HG03064 (cell line): ENCODE measurements around the gene DOCK6.
A peak's percentile ranks its signal among the peaks of the same experiment; 100 is the strongest.

Source experiments
- ATAC-seq: cut with Tn5 transposase; IDR thresholded peaks from one replicate; pipeline ENCODE4 v1.9.1; 2021; ENCODE audit warnings: low read depth; ENCODE audit not compliant: unreplicated experiment

DOCK6 gene

GRCh38 chr19:11261971-11262839 is at the start of gene DOCK6:
TSS of gene DOCK6 (minus strand) at chr19:11262524. CDS start at chr19:11262440, 84 bp downstream.
- no peak for ATAC-seq

GRCh38 chr19:11306337-11306736 is 44.0 kb upstream of the DOCK6 start:
- ATAC-seq, result no peak

- ATAC-seq, result no peak
These were observed 42.6 kb upstream of the DOCK6 start for GRCh38 chr19:11304936-11305335.

GRCh38 chr19:11300811-11301120 is 38.4 kb upstream of the DOCK6 start:
- no peak for ATAC-seq

- ATAC-seq, result no peak
These were observed 37.9 kb upstream of the DOCK6 start for GRCh38 chr19:11299946-11300810.

- no peak for ATAC-seq
These were observed 33.9 kb upstream of the DOCK6 start for GRCh38 chr19:11296264-11296663.

- no peak for ATAC-seq
These were observed 33.4 kb upstream of the DOCK6 start, which contains the start of gene TSPAN16 for GRCh38 chr19:11295665-11296245. TSS of gene TSPAN16 (plus strand) at chr19:11296160. CDS start at chr19:11296298, 138 bp downstream.

- no peak for ATAC-seq
These were observed 32.9 kb upstream of the DOCK6 start for GRCh38 chr19:11295180-11295579.

- ATAC-seq, result peak; percentile 63
These were observed 31.4 kb upstream of the DOCK6 start for GRCh38 chr19:11293433-11294389.

GRCh38 chr19:11291991-11292390 is 29.7 kb upstream of the DOCK6 start:
- ATAC-seq, result no peak

- no peak for ATAC-seq
These were observed 29.1 kb upstream of the DOCK6 start for GRCh38 chr19:11291415-11291814.

- no peak for ATAC-seq
These were observed 27.9 kb upstream of the DOCK6 start for GRCh38 chr19:11290256-11290655.

GRCh38 chr19:11288349-11288748 is 26.0 kb upstream of the DOCK6 start:
- ATAC-seq, result no peak

GRCh38 chr19:11286312-11286974 is 24.1 kb upstream of the DOCK6 start:
- ATAC-seq, result no peak

GRCh38 chr19:11284515-11284914 is 22.2 kb upstream of the DOCK6 start:
- ATAC-seq, result no peak

GRCh38 chr19:11281356-11282049 is 19.2 kb upstream of the DOCK6 start:
- no peak for ATAC-seq

GRCh38 chr19:11279505-11280236 is 17.3 kb upstream of the DOCK6 start:
- ATAC-seq, result no peak

GRCh38 chr19:11278670-11279069 is 16.3 kb upstream of the DOCK6 start:
- ATAC-seq, result no peak
